ENCODE data around the gene UQCR10.

GRCh38 chr22:29811377-29811776, 44.2 kb downstream of the UQCR10 start:
- TF ChIP-seq POLR2A (IDR thresholded peaks at IDR 0.05) (no peak), EP300 (IDR thresholded peaks at IDR 0.05) (no peak), POLR2AphosphoS5 (IDR thresholded peaks at IDR 0.05) (no peak)
- TF ChIP-seq, protein P1, sequence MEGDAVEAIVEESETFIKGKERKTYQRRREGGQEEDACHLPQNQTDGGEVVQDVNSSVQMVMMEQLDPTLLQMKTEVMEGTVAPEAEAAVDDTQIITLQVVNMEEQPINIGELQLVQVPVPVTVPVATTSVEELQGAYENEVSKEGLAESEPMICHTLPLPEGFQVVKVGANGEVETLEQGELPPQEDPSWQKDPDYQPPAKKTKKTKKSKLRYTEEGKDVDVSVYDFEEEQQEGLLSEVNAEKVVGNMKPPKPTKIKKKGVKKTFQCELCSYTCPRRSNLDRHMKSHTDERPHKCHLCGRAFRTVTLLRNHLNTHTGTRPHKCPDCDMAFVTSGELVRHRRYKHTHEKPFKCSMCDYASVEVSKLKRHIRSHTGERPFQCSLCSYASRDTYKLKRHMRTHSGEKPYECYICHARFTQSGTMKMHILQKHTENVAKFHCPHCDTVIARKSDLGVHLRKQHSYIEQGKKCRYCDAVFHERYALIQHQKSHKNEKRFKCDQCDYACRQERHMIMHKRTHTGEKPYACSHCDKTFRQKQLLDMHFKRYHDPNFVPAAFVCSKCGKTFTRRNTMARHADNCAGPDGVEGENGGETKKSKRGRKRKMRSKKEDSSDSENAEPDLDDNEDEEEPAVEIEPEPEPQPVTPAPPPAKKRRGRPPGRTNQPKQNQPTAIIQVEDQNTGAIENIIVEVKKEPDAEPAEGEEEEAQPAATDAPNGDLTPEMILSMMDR (IDR thresholded peaks at IDR 0.05), result no peak

Data from gastroesophageal sphincter (tissue), 3 donors.